Trophoblast cell (in vitro differentiated cells and primary cell): Measurements from ENCODE around the gene ZNF469.

ENCODE experiments used
- DNase-seq, 2 donors: peaks; one replicate each; pipeline ENCODE4 v3.0.0-alpha.2; 2016
- H2AFZ ChIP-seq: 2 replicates; pipeline ENCODE4 v1.6.1; 2013; ENCODE audit warnings: low read length, moderate library complexity, mild to moderate bottlenecking; ENCODE audit not compliant: insufficient read depth, poor library complexity
- H2AK5ac ChIP-seq: 2 replicates; pipeline ENCODE4 v1.6.1; 2013; ENCODE audit warnings: mild to moderate bottlenecking, low read length
- H2BK120ac ChIP-seq: 2 replicates; pipeline ENCODE4 v1.6.1; 2013; ENCODE audit warnings: low read length, mild to moderate bottlenecking, moderate library complexity; ENCODE audit not compliant: insufficient read depth, poor library complexity
- H2BK12ac ChIP-seq: 2 replicates; pipeline ENCODE4 v1.6.1; 2013; ENCODE audit warnings: mild to moderate bottlenecking, low read length, moderate library complexity
- H2BK5ac ChIP-seq: 2 replicates; pipeline ENCODE4 v1.6.1; 2013; ENCODE audit warnings: low read length, low read depth, moderate library complexity, mild to moderate bottlenecking; ENCODE audit not compliant: poor library complexity
- H3K14ac ChIP-seq: 2 replicates; pipeline ENCODE4 v1.6.1; 2013; ENCODE audit warnings: mild to moderate bottlenecking, low read length
- H3K18ac ChIP-seq: 2 replicates; pipeline ENCODE4 v1.6.1; 2013; ENCODE audit warnings: mild to moderate bottlenecking, low read length
- H3K23ac ChIP-seq: 2 replicates; pipeline ENCODE4 v1.6.1; 2013; ENCODE audit warnings: low read length
- H3K27ac ChIP-seq: 2 replicates; pipeline ENCODE4 v1.5.1; 2013; ENCODE audit warnings: low read depth, mild to moderate bottlenecking, inconsistent platforms, low read length, moderate library complexity
- H3K27me3 ChIP-seq: 2 replicates; pipeline ENCODE4 v1.6.1; 2013; ENCODE audit warnings: inconsistent platforms, mild to moderate bottlenecking, low read length, moderate library complexity; ENCODE audit not compliant: insufficient read depth
- H3K36me3 ChIP-seq, 2 experiments: 1 replicate in 1 of 2; 2 replicates in 1 of 2; pipeline ENCODE4 v1.6.1; 2013; ENCODE audit warnings: low read length in 2 of 2, mild to moderate bottlenecking in 2 of 2, moderate library complexity in 1 of 2; ENCODE audit not compliant: insufficient read depth in 2 of 2, control insufficient read depth in 1 of 2
- H3K4ac ChIP-seq: 2 replicates; pipeline ENCODE4 v1.6.1; 2013; ENCODE audit warnings: low read depth, mild to moderate bottlenecking, low read length, moderate library complexity
- H3K4me1 ChIP-seq, 2 experiments: 1 replicate in 1 of 2; 2 replicates in 1 of 2; pipeline ENCODE4 v1.6.1; 2013; ENCODE audit warnings: low read length in 2 of 2, mild to moderate bottlenecking in 2 of 2, moderate library complexity in 1 of 2; ENCODE audit not compliant: insufficient read depth in 2 of 2, control insufficient read depth in 1 of 2
- H3K4me2 ChIP-seq: 2 replicates; pipeline ENCODE4 v1.6.1; 2013; ENCODE audit warnings: inconsistent platforms, mild to moderate bottlenecking, low read length, moderate library complexity
- H3K4me3 ChIP-seq: 2 replicates; pipeline ENCODE4 v1.5.1; 2013; ENCODE audit warnings: mild to moderate bottlenecking, low read depth, low read length, inconsistent platforms
- H3K79me1 ChIP-seq: one replicate; pipeline ENCODE4 v1.6.1; 2013; ENCODE audit warnings: low read length
- H3K79me2 ChIP-seq: 2 replicates; pipeline ENCODE4 v1.6.1; 2013; ENCODE audit warnings: low read length, mild to moderate bottlenecking; ENCODE audit not compliant: control insufficient read depth, insufficient read depth, poor library complexity
- H3K9ac ChIP-seq: 2 replicates; pipeline ENCODE4 v1.6.1; 2013; ENCODE audit warnings: mild to moderate bottlenecking, low read length
- H3K9me3 ChIP-seq: 2 replicates; pipeline ENCODE4 v1.6.1; 2013; ENCODE audit warnings: low read depth, mild to moderate bottlenecking, control low read depth, inconsistent platforms, low read length; ENCODE audit not compliant: insufficient read depth
- H4K12ac ChIP-seq: 2 replicates; pipeline ENCODE4 v1.6.1; 2013; ENCODE audit warnings: low read depth, mild to moderate bottlenecking, low read length, moderate library complexity
- H4K8ac ChIP-seq: 2 replicates; pipeline ENCODE4 v1.6.1; 2013; ENCODE audit warnings: low read depth, mild to moderate bottlenecking, low read length, moderate library complexity
- H4K91ac ChIP-seq: one replicate; pipeline ENCODE4 v1.6.1; 2013; ENCODE audit warnings: low read depth, mild to moderate bottlenecking, low read length, moderate library complexity
- WGBS: extraction: QIAGEN DNeasy Blood & Tissue Kit; methylation state at CpG from one replicate; pipeline ENCODE4 v1.1.7; 2013; ENCODE audit warnings: missing lambda C conversion rate; ENCODE audit not compliant: insufficient read length, insufficient coverage; ENCODE audit errors: extremely low coverage; 5-methylcytosine and 5-hydroxymethylcytosine counted together

The ZNF469 gene

GRCh38 chr16:88432174-88432573 lies 49.4 kb downstream of the ZNF469 start:
- H3K14ac ChIP-seq: no peak overlapping the region
- no peaks in the 10 kb centered on the region for H3K36me3 ChIP-seq
- no CpG with 5 or more reads among the region's 22 CpGs for WGBS

More at GRCh38 chr16:88432174-88432573, 49.4 kb downstream of the ZNF469 start:
- Histone ChIP-seq H3K79me2 (no peaks in the 10 kb centered on the region), H3K18ac (no peak overlapping the region), H3K9me3 (peaks cover 2% of the 10 kb centered on the region), H2BK120ac (no peak overlapping the region), H2AK5ac (no peak overlapping the region), H3K27me3 (peaks cover 3% of the 10 kb centered on the region), H3K23ac (no peak overlapping the region), H4K8ac (no peak overlapping the region), H4K12ac (no peak overlapping the region), H3K4me1 (peaks cover 0 to 2% of the 10 kb centered on the region in 2 experiments), H3K9ac (no peak overlapping the region), H3K79me1 (no peaks in the 10 kb centered on the region), H3K4me3 (no peak overlapping the region), H3K27ac (no peak overlapping the region), H2AFZ (no peak overlapping the region), H2BK12ac (no peak overlapping the region), H3K4me2 (no peak overlapping the region), H3K4ac (no peak overlapping the region), H2BK5ac (no peak overlapping the region), H4K91ac (no peak overlapping the region)
- no peak for DNase-seq
